ENCODE data around the gene GOSR1.
"Not testable (repeated sequence)": the region's sequence is repeated elsewhere in the genome, so short reads cannot be mapped to it uniquely, and the experiment has no call there.

GOSR1 gene

DNA sequence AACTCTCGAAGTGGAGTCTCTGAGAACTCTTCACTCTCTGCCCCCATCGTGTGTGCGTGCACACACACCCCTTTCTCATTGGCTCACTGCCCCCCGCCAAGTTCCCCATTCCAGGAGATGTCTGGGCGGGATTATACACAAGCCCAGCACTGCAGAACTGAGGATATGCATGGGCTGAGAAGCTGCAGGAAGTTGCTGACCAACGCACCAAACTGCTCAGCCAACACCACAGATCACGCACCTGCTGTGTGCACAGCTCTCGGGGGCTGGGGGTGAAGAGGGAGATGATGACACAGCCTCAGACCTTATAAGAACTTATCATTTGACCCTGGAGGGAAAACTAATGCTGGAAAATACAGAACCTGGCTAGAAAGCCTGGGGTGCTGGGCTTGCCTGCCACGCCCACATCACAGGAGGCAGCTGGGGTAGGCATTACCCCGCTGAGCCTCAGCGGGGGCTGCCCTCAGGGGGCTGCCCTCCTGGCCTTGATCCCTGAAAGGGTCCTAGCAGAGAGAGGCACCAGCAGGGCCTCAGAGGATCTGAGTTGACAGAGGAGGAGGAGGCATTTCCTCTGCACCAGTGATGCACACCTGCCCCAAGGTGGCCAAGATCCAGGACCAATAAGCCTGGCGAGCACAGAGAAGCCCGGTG, 87.3 kb downstream of the GOSR1 start:
- DNase-seq = not testable (repeated sequence)

DNA sequence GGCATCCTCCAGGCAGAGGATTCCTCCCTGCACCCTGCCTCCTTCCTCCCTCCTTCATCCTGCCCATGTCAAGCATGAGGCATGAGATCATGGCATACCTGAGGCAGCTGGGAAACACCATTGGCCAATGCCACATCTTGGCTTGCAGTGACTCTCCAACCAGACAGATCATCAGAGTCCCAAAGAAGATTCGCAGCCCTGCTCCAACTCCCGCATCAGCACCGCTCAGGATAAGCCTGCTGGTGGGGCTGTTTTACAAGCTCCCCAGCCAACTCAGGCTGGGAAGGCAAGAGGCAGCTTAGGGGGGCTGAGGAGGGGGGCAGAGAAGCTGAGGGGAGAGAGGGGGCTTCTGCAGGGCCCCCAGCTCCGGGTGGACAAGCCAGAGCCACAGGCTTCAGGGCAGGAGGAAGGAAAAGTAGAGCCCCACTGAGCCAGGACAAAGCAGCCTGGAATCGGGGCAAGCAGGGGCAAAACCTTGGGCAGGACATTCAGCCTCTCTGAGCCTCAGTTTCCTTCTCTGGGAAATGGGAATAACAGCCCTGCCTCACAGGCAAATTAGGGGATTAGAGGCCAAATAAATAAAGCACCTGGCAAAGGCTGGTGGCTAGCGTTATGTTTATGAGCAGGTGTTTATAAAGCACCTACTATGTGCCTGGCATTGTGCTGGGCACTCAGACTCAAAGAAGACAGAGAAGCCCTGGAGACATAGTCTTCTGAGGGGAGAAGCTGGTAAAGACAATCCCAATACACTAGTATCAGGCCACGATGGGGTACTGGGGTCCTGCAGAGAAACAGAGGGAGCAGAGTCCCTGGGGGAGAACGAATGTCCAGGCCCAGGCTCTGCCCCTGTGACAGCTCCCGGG, 88.1 kb downstream of the GOSR1 start:
- DNase-seq = no peak

DNA sequence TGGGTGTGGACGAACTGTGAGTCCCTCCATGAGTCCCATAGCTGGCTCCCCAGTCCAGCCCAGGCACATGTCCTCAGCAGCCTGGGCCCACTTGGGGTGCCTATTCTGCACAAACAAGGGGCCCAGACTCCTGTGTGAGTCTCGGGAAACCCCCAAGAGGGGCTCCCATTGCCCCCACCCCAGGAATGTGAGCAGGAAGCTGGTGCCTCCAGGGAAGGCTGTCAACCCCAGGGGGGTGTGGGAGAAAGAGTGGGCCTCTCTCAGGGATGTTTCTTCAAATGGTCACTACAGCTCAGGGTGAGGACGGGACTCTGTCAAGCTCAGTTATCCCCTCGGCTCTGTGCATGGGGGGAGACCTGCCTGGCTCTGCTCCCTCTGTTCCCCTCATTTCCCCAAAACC, 88.9 kb downstream of the GOSR1 start:
- DNase-seq = not testable (repeated sequence)

DNA sequence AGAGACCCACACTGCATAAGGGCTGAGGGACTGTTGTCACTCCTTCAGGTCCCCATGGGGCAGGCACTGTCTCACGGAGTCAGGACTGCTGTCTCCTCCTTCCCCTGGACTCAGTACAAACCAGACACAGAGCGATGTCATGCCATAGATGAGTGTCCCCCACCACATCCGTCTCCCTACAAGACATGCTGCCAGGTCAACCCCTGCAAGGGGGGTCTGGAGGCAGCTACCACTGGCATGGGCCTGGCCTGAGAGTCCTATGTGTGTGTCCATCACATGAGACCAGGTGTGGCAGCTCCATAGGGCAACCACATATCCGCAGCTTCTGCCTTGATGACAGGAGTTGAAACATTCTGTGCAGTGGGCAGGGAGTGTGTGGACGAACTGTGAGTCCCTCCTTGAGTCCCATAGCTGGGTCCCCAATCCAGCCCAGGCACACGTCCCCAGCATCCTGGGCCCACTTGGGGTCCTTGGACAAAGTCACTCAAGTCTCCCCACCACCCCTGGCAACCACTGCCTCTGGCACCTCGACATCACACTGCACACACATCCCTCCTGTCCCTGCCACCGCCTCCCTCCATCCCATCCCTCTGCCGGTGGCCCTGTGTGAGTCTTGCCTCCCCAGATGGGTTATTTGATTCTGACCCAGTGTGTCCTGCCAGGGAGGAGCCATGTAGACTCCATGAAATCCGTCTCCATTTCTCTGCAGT, 89.5 kb downstream of the GOSR1 start:
- not testable (repeated sequence) for DNase-seq

DNA sequence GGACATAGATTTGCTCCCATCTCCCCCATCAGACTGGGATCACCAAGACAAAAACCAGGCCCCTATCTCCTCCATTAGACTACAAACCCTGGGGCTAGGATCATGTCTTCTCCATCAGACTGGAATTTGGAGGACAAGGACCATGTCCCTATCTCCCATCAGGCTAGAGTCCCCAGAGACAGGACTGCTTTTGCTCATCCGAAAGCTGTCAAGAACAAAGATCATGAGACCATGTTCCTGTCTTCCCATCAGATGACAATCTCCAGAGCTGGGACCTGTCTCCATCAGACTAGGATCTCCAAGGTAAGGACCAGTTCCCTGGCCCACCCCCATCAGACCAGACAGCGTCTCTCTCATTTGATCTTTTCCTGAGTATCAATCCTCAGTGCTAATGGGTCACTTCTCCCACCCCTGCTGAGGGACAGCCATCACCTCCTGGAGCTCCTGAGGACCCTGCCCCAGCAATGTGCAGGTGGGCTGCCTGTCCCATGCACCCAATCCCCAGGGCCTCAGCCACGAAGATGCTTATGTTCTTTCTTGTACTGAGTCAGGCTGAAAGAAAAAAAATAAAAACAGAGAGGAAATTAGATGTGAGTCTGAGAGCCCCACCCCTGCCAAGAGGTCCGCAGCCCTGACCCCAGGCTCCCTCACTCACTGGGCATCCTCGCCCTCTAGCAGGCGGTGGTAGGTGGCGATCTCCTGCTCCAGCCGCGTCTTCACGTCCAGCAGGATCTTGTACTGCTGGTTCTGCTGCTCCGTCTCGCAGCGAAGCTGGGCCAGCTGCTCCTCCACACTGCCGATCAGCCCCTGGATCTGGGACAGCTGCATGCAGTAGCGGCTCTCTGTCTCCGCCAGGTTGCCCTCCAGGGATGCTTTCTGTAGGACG, 90.3 kb downstream of the GOSR1 start:
- DNase-seq = no peak

DNA sequence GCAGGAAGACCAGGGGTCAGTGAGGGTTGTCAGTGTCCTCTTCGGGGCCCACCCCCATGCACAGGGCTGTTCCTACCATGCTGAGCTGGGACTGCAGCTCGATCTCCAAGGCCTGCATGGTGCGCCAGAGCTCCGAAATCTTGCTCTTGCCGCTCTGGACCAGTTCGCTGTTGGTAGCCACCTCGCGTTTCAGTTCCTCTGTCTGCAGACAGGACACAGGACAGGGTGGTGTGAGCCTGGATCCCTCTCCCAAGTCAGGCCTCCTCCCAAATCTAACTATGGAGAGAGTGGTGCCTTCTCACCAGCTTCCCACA, 90.9 kb downstream of the GOSR1 start:
- no peak for DNase-seq

DNA sequence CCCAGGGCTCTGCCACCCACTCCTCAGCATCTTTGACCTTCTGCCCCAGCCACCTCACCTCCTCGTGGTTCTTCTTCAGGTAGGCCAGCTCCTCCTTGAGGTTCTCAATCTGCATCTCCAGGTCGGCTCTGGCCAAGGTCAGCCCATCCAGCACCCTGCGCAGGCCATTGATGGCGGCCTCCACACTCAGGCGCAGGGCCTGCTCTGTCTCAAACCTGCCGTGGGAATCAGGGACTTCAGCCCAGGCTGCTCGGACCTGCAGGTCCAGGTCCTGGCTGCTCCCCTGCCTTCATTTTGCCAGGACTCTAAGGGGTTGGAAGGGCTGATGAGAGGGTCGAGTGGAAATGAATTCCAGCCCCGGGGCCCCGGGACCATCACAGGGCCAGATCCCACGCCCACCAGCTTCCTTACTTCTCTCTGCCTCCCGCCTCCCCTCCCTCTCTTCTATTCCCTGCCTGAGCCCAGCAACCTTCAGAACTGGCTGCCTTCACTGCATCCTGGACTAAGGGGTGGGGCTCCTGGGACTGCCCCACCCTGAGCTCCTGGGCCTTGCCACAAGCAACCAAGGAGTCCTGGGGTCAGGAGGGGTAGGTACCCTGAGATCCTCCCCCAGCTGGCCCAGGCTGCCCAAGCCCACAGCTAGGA, 92.4 kb downstream of the GOSR1 start:
- DNase-seq = not testable (repeated sequence)

DNA sequence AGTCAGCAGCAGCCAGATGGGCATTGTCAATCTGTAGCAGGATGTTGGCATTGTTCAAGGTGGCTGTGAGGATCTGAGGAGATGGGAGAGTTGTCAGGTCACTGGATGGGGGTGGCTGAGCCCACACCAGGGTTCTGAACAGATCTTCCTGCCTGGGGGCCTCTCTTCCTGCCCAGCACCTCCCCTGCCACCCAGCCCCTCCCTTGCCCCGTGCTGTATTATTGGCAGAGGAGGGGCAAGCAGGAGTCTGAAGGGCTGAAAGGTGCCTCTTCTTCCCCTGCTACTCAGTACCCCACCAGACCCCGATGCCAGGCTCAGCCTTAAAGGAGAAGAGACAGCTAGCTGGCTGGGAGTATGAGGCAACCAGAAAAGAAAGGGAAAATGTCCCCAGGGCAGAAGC, 93.0 kb downstream of the GOSR1 start:
- DNase-seq = no peak

DNA sequence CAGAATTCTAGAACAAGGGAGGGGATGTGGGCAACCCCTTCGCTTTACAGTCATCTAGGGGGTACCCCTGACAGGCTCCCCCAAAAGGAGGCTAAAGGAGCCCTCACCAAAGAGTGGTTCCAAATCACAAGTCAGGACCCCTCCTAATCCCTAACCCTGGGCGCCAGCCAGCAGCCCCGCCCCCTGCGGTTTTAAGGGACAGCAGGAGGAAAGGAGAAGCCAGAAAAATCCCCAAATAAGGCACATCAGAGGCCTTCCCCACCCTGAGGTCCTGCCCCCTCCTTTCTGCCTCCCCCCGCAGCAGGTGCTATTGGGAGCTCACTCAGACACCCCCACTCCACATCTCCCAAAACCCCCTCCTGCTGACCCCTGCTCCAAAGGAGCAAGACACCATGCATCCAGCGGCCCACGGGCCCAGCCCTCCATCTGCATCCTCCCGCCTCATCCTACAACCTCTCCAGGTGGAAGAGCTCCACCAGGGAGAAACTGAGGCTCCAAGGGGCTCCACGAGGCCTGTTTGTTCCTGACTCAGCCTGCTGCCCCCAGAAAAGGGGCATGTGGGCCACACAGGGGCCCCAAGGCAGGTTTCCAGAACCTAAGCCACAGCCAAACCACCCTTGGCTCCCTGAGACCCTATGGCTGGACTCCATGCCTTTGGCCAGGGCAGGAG, 93.5 kb downstream of the GOSR1 start:
- DNase-seq = no peak

DNA sequence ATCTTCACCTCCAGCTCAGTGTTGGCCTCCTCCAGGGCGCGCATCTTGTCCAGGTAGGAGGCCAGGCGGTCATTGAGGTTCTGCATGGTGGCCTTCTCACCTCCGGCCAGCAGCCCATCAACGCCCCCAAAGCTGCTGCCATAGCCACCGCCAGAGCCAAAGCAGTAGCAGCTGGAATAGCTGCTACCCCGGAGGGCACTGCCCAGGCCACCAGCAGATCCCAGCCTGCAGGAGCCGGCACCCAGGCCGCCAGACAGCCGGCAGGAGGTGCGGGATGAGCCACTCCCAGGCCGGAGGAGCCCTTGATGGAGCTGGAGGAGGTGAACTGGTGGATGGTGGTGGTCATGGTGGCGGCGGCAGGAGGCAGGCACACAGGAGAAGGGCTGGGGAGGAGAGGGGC, 94.2 kb downstream of the GOSR1 start:
- not testable (repeated sequence) for DNase-seq

DNA sequence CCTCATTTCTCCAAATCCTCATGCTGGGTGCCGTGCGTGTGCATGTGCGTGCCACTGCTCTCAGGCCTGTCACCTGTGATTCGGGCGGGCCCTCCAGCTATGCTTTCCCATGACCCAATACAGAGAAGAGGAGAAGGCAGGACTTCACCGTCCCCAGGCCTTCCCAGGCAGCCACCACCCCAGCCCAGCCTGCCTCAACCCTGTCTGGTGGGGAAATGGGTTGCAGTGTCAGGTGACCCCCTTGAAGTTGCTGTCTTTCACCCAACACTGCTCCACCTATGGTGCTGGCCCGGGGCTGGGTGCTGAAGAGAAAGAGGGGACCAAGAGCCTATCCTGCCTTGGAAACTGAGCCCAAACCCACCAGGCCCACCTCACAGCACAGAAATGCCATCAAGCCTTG, 94.7 kb downstream of the GOSR1 start:
- DNase-seq = no peak

DNA sequence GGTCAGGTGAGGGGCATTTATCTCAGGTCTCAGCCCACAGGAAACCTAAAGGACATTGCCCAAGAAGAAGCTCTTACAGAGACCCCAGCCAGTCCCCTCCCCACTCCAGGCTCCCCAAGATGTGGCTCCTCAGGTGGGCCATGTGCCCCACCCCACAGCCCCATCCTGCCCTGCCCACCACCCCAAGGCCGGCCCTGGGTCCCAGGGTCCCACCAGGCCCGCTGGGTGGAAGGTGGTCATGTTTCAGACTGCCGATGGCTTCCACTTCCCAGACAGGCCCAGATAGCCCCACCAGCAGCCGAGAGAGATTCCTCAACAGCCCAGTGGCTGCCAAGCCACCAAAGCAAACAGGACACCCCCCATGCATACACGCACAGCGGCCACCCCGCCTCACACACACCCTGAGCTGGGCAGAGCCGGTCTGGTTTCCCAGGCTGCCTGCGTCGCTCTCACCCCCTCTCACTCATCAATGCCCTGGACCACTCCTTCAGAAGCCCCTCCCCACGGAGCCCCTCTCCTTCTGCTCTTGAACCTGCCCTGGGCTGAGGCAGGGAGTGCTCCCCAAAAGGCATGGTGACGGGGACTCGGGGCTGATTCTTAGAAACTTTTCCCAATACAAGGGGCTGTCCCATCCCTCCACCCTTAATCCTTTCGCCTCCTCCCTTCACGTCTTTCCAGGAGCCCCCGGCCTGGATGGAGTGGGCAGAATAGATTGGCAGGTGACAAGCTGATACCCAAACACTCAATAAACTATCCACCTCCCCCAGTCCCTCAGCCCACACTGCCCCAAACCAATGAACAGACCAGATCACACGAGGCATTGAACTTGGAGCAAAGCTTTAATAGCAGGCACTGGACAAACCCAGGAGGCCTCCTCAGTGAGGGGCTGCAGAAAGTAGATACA, 95.7 kb downstream of the GOSR1 start:
- not testable (repeated sequence) for DNase-seq

DNA sequence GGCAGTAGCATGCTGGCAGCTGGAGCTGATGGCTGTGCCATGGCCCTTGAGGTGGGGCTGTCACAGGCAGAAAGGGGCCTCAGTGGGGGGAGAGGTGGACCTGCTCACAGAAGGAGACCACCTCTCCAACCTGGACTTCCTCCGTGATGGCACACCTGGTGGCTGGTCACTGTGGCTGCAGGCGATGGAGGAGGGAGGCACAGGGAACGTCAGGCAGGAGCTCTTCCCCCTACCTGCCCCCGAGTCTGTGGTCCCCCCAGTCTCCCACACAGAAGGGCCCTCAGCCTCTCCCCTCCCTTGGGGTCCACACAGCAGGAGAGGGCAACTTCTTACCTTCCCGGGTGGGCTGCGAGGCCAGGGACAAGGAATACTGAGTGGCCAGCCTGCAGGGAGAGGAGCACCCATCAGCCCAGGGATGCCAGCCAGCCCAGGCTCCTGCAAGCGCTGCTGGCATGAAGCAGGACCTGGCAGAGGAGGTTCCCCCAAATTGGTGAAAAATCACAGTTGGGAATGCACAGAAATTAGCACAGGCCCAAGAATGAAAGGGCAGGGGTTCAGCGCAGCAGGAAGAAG, 96.5 kb downstream of the GOSR1 start:
- DNase-seq = no peak

DNA sequence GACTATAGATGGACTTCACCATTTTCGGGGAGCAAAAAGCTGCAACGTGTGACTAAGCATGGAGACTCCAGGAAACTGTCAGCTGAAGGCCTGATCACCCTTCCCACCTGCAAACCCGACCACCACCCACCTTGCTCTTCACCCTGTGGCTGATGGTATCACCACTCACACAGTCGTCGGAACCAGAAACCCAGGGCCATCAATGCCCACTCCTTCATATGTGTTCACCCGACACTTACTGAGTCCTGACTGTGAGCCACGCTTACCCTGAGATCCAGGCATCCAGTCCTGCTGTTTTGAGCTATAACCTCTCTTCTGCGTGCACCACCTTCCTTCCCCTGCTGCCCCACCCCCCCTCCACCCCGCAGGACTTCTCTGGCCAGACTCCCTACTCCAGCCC, 97.1 kb downstream of the GOSR1 start:
- DNase-seq = not testable (repeated sequence)

DNA sequence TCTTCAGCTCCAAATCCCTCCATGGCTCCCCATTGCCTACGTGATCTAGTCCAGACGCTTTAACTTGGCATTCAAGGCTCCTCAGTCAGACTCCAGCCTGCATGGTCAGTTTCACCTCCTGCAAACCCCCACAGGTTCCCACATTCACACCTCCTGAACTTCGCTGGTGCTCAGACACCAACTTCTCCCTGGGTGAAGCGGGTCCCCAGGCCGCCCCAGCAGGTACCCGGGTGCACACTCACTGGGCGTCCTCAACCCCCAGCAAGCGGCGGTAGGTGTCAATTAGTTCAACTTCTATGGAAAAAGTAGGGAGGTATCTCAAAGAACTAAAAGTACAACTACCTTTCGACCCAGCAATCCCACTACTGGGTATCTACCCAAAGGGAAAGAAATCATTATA, 97.6 kb downstream of the GOSR1 start:
- not testable (repeated sequence) for DNase-seq

DNA sequence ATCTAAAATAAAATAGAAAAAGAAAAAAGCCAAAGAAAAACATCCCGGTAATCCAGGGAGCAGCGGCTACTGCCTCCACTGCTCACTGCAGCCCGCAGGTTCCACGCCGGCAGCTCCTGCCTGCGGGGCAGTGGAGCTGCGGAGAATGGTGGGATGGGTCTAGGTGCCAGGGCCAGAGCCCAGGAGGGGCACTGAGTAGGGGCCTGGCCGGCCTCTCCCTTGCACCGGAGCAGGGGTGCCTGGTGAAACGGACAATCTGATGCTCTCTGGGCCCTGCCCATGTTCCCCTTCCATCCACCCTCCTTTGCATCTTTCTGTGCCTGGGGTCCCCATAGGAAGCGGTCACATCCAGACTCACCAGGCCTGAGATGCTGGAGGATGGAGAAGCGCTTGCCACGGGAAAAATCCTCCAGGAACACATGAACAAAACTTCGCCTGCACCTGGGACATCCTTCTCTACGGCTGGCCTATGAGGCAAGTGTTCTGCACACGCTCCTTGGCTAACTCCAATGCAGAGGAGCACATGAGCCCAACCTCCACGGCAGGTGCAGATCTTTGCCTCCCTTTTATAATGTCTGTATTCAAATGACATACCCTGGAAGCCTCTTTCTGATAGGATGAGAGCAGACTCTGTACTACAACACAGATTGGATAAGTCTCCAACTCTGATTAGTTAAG, 98.6 kb downstream of the GOSR1 start:
- not testable (repeated sequence) for DNase-seq

DNA sequence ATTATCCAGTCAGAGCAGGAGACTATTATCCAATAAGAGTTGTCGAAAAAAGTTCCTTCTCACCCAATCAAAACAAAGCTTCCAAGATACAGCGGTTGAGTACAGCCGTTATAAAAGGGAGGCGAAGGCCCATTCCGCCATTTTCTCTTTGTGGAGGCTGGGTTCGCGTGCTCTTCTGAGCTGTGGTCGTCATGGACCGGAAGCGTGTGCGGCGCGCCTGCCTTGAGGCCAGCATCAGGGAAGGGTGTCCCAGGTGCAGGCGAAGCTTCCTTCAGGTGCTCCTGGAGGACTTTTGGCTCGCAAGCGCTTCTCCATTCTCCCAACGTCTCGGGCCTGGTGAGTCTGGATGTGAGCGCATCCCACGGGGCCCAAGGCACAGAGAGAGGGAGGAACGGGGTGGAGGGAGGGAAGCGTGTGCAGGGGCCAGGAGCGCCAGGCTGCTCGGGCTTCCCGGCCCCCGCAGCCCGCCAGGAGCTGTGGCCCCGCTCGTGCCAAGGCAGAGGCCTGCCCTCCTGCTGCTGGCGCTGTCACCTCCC, 99.2 kb downstream of the GOSR1 start:
- no peak for DNase-seq

Data from activated naive CD4-positive, alpha-beta T cell treated with anti-CD3 and anti-CD28 coated beads, Interleukin-2, amount 50 U/mL, for 16 hours (primary cell).